ENCODE data around the gene PTPRG. TPM values are rescaled to one million over a fixed set of nuclear protein-coding genes. Genes with fewer than 3 reads are reported as not detected.
"Not testable (repeated sequence)": the region's sequence is repeated elsewhere in the genome, so short reads cannot be mapped to it uniquely, and the experiment has no call there.

The PTPRG gene
- total RNA-seq, 4 donors from 2014 or later = 21.1 to 54.2 (median 30.6) TPM

DNA sequence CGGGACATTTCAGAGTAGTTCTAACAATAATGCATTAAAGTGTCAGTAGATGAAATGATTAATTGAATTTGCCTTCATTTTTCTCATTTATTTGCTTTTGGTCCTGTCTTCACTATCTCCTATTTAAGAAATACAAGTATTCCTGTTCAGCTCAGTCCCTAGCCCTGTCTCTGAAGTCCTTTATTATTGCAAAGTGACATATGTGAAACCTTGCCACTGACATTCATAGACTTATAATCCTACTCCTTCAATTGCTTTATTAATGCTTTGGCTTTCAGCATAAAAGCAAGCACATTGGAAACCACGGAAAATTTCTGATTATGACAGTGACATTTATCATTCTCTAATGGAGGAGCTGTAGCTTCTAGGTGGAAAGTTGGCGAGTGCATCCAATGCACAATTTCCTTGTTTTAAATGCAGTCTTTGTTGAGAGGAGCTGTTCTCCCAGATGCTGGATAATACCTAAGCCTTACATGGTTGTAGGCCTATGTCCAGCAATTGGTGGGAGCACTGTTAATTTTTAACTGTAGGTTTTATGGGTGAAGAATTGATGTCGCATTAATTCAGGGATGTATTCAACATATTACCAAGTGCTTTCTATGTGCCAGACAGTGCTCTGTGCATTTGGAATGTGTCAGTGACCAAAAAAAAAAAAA is 474.2 kb downstream of the PTPRG start:
- Histone ChIP-seq H3K4me1 (peaks cover 17 to 23% of the 10 kb centered on the region in 2 donors), H3K27ac (no peak overlapping the region), H3K9me3 (no peaks in the 10 kb centered on the region), H3K36me3 (no peaks in the 10 kb centered on the region), H3K27me3 (no peaks in the 10 kb centered on the region), H3K4me3 (no peak overlapping the region)
- intact Hi-C loops (cut with DNase I; ENCODE audit: low total_unique reads) = loop anchor here (5.0 kb wide), 1 partner anchor 127 kb away; no protein-coding TSS in a partner anchor
- DNase-seq (no peak), ATAC-seq (no peak)
- TF ChIP-seq, protein P1, sequence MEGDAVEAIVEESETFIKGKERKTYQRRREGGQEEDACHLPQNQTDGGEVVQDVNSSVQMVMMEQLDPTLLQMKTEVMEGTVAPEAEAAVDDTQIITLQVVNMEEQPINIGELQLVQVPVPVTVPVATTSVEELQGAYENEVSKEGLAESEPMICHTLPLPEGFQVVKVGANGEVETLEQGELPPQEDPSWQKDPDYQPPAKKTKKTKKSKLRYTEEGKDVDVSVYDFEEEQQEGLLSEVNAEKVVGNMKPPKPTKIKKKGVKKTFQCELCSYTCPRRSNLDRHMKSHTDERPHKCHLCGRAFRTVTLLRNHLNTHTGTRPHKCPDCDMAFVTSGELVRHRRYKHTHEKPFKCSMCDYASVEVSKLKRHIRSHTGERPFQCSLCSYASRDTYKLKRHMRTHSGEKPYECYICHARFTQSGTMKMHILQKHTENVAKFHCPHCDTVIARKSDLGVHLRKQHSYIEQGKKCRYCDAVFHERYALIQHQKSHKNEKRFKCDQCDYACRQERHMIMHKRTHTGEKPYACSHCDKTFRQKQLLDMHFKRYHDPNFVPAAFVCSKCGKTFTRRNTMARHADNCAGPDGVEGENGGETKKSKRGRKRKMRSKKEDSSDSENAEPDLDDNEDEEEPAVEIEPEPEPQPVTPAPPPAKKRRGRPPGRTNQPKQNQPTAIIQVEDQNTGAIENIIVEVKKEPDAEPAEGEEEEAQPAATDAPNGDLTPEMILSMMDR (IDR thresholded peaks at IDR 0.05 in 4 of 5, conservative IDR thresholded peaks at IDR 0.05 in 1 of 5) = no peak
- no peak for TF ChIP-seq POLR2A (IDR thresholded peaks at IDR 0.05)
- in situ Hi-C loops (cut with MboI; ENCODE audit: low sequenced_read_pairs in 4 of 4) = no loop called here

DNA sequence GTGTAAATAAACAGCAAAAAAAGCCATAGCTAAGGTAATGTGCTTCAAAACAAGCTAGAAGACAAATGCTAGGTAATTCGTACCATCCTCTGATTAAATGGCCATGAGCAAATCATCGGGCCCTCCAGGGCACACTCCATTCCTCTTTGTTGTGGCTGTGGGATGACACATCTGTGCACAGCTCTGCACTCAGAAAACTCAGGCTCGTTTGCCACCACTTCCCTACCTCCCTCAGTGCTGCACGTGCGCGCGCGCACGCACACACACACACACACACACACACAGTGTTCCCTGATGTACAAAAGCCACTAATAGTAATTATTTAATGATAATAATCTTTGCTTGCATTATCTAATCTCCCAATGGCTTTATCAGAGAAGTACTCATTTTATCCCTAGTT is 475.4 kb downstream of the PTPRG start:
- intact Hi-C loops (cut with DNase I; ENCODE audit: low total_unique reads) (loop anchor here (5.0 kb wide), 1 partner anchor 126 kb away; no protein-coding TSS in a partner anchor), in situ Hi-C loops (cut with MboI; ENCODE audit: low sequenced_read_pairs in 4 of 4) (no loop called here)
- peak overlapping the region in 2 of 4 donors; percentile 71 to 75 for H3K27ac ChIP-seq
- H3K4me1 ChIP-seq = peaks cover 17 to 23% of the 10 kb centered on the region in 2 donors
- ATAC-seq = no peak
- TF ChIP-seq POLR2A (IDR thresholded peaks at IDR 0.05) = no peak
- TF ChIP-seq, protein P1 (IDR thresholded peaks at IDR 0.05 in 4 of 5, conservative IDR thresholded peaks at IDR 0.05 in 1 of 5) = no peak
- H3K9me3 ChIP-seq = no peaks in the 10 kb centered on the region
- H3K27me3 ChIP-seq = no peaks in the 10 kb centered on the region
- no peak overlapping the region for H3K4me3 ChIP-seq
- DNase-seq = no peak
- H3K36me3 ChIP-seq = no peaks in the 10 kb centered on the region

DNA sequence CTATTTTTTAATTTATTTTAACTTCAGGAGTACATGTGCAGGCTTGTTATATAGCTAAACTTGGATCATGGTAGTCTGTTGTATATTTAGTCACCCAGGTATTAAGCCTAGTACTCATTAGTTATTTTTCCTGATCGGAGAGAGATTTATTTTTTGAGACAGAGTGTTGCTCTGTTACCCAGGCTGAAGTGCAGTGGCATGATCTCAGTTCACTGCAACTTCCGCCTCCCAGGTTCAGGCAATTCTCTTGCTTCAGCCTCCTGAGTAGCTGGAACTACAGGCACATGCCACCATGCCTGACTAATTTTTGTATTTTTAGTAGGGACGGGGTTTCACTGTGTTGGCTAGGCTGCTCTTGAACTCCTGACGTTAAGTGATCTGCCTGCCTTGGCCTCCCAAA is 477.4 kb downstream of the PTPRG start:
- H3K4me3 ChIP-seq; in situ Hi-C loops (cut with MboI; ENCODE audit: low sequenced_read_pairs in 4 of 4); H3K36me3 ChIP-seq; H3K27me3 ChIP-seq; H3K9me3 ChIP-seq: not testable (repeated sequence)
- intact Hi-C loops (cut with DNase I; ENCODE audit: low total_unique reads) = loop anchor here (5.0 kb wide), 1 partner anchor 124 kb away; no protein-coding TSS in a partner anchor
- peaks cover 17 to 23% of the 10 kb centered on the region in 2 donors for H3K4me1 ChIP-seq
- TF ChIP-seq POLR2A (IDR thresholded peaks at IDR 0.05) = peak; percentile 21 to 25
- H3K27ac ChIP-seq = peak overlapping the region; percentile 71 to 76 (median 74)
- DNase-seq = peak; percentile 51 to 80
- ATAC-seq = peak; percentile 71 to 77

DNA sequence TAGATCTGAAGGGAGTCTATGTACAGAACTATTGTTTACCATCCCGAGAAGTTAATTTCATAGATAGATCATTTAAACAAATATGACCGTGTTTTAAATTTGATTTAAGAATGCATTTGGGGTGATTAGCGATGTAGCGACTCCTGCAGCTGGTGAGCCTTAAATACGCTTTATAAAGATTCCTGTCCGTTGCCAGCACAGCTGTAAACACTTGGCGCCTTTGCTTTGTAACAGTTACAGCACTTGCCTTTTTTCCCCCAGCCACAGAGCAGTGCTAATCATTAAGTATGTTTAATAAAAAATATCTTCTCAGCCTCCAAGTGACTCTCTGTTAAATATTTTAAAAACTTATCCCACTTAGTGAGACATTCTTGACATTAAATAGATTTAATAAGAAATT is 478.2 kb downstream of the PTPRG start:
- no peak for ATAC-seq
- H3K27me3 ChIP-seq = no peaks in the 10 kb centered on the region
- no peaks in the 10 kb centered on the region for H3K36me3 ChIP-seq
- no peak overlapping the region for H3K4me3 ChIP-seq
- in situ Hi-C loops (cut with MboI; ENCODE audit: low sequenced_read_pairs in 4 of 4) = no loop called here
- intact Hi-C loops (cut with DNase I; ENCODE audit: low total_unique reads) = loop anchor here (5.0 kb wide), 1 partner anchor 123 kb away; no protein-coding TSS in a partner anchor
- no peak for DNase-seq
- TF ChIP-seq POLR2A (IDR thresholded peaks at IDR 0.05) = no peak
- TF ChIP-seq, protein P1 (IDR thresholded peaks at IDR 0.05 in 4 of 5, conservative IDR thresholded peaks at IDR 0.05 in 1 of 5) = no peak
- H3K27ac ChIP-seq = peak overlapping the region; percentile 71 to 76 (median 74)
- no peaks in the 10 kb centered on the region for H3K9me3 ChIP-seq
- peaks cover 17 to 24% of the 10 kb centered on the region in 2 donors for H3K4me1 ChIP-seq

DNA sequence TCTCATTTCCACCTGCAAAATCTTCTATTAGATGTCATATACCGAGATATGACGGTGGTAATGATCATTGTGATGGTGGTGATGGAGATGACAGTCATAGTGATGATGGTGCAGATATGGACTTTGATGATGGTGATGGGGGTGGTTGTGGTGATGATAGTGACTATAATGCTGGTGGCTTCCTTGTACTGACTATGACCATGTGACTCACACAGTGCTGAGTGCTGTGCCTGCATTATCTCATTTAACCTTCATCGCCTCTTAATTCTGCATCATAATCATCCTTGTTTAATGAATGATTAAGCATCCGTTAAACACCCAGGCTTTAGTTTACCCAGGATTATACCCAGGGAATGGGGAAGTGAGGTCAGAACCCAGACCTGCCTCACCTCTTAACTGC is 480.3 kb downstream of the PTPRG start:
- TF ChIP-seq, protein P1 (IDR thresholded peaks at IDR 0.05 in 4 of 5, conservative IDR thresholded peaks at IDR 0.05 in 1 of 5) = no peak
- TF ChIP-seq POLR2A (IDR thresholded peaks at IDR 0.05) = no peak
- Histone ChIP-seq H3K4me3 (no peak overlapping the region), H3K36me3 (no peaks in the 10 kb centered on the region), H3K27ac (no peak overlapping the region), H3K27me3 (no peaks in the 10 kb centered on the region), H3K9me3 (no peaks in the 10 kb centered on the region), H3K4me1 (peaks cover 21 to 28% of the 10 kb centered on the region in 2 donors)
- ATAC-seq = no peak
- intact Hi-C loops (cut with DNase I; ENCODE audit: low total_unique reads) (loop anchor here (2.0 to 5.0 kb wide), 2 partner anchors 53 to 479 kb away; partner anchors contain the start of gene PTPRG), in situ Hi-C loops (cut with MboI; ENCODE audit: low sequenced_read_pairs in 4 of 4) (no loop called here)
- no peak for DNase-seq
